Endothelial cell of umbilical vein (primary cell): Measurements from ENCODE around the gene CCDC106. TPM values are rescaled to one million over a fixed set of nuclear protein-coding genes. Genes with fewer than 3 reads are reported as not detected.

Experiments
- BruUV-seq: library from RNA; stranded (reverse); fragments of 400-500 nt; replicated peaks from 2 replicates; lab custom pipeline; 2021; lab: Mats Ljungman, UMichigan
- CTCF ChIA-PET: fragments of 300-600, 350-600 bp; sonication (Branson Sonifier 250); formaldehyde crosslinking; loops from one replicate; lab custom pipeline; 2021; ENCODE audit warnings: antibody characterized with exemption, inconsistent platforms; lab: Charles Lee
- POLR2A ChIA-PET: fragments of 300-600, 350-600 bp; sonication (Branson Sonifier 250); formaldehyde crosslinking; loops from one replicate; lab custom pipeline; 2021; ENCODE audit warnings: antibody characterized with exemption, inconsistent platforms; lab: Charles Lee
- DNase-seq: peaks from one replicate; pipeline ENCODE4 v3.0.0-alpha.2; 2011; ENCODE audit warnings: low read depth, low spot score
- FAIRE-seq: peaks from 2 replicates; lab custom pipeline; 2011; peaks lifted over from hg19 to GRCh38; lab: Jason Lieb, UNC
- H2AFZ ChIP-seq: 2 replicates; pipeline ENCODE4 v1.6.0; 2012; ENCODE audit warnings: low read depth, low read length, control low read depth, inconsistent platforms
- H3K27ac ChIP-seq: 2 replicates; pipeline ENCODE4 v1.5.1; 2011; ENCODE audit warnings: low read depth, mild to moderate bottlenecking, control low read depth, low read length, moderate library complexity; ENCODE audit not compliant: insufficient read depth
- H3K27me3 ChIP-seq, 2 experiments: 2 replicates each; pipeline versions ENCODE4 v1.6.0 to v1.6.1; 2011; ENCODE audit warnings: low read length in 2 of 2, mixed read lengths in 1 of 2; ENCODE audit not compliant: control insufficient read depth in 2 of 2, insufficient read depth in 2 of 2
- H3K36me3 ChIP-seq, 2 experiments: 2 replicates in 1 of 2; 3 replicates in 1 of 2; pipeline ENCODE4 v1.5.1; 2011; ENCODE audit warnings: low read length in 2 of 2, mild to moderate bottlenecking in 1 of 2, moderate library complexity in 1 of 2; ENCODE audit not compliant: control insufficient read depth in 2 of 2, insufficient read depth in 2 of 2; ENCODE audit errors: extremely low read depth in 1 of 2
- H3K4me1 ChIP-seq: 3 replicates; pipeline ENCODE4 v1.5.1; 2011; ENCODE audit warnings: mild to moderate bottlenecking, low read length; ENCODE audit not compliant: control insufficient read depth, insufficient read depth; ENCODE audit errors: extremely low read depth
- H3K4me2 ChIP-seq: 2 replicates; pipeline ENCODE4 v1.6.1; 2011; ENCODE audit warnings: low read length, control low read depth, mixed read lengths; ENCODE audit not compliant: insufficient read depth
- H3K4me3 ChIP-seq, 3 experiments: fragments of 200-600 bp in 1 of 3; sonication (generic), shearing (Covaris generic) in 1 of 3; replicated peaks in 1 of 3; 2 replicates each; pipeline ENCODE4 v1.5.1; 2011 to 2016; ENCODE audit warnings: control low read depth in 3 of 3, low read length in 3 of 3, mild to moderate bottlenecking in 2 of 3, inconsistent platforms in 1 of 3, low read depth in 1 of 3, moderate library complexity in 1 of 3; ENCODE audit not compliant: insufficient read depth in 1 of 3
- H3K79me2 ChIP-seq: 2 replicates; pipeline ENCODE4 v1.6.0; 2012; ENCODE audit warnings: low read length, inconsistent platforms; ENCODE audit not compliant: control insufficient read depth, insufficient read depth
- H3K9ac ChIP-seq: replicated peaks from 2 replicates; pipeline ENCODE3; 2011; ENCODE audit warnings: low read length, control low read depth; ENCODE audit not compliant: insufficient read depth; ENCODE audit errors: extremely low read depth
- H3K9me1 ChIP-seq: replicated peaks from 3 replicates; pipeline ENCODE4 v1.6.0; 2011; ENCODE audit warnings: mild to moderate bottlenecking, low read length; ENCODE audit not compliant: control insufficient read depth, insufficient read depth; ENCODE audit errors: extremely low read depth
- H3K9me3 ChIP-seq: replicated peaks from 2 replicates; pipeline ENCODE4 v1.5.1; 2012; ENCODE audit warnings: low read length, inconsistent platforms; ENCODE audit not compliant: control insufficient read depth, insufficient read depth
- H4K20me1 ChIP-seq: replicated peaks from 2 replicates; pipeline ENCODE3; 2011; ENCODE audit warnings: mild to moderate bottlenecking, low read length; ENCODE audit not compliant: control insufficient read depth, insufficient read depth; ENCODE audit errors: extremely low read depth
- EZH2 ChIP-seq: IDR thresholded peaks from 2 replicates; pipeline ENCODE4 v1.6.1; 2012; ENCODE audit warnings: borderline replicate concordance, low read depth, mild to moderate bottlenecking, moderate library complexity, low read length, inconsistent platforms; ENCODE audit not compliant: severe bottlenecking
- FOS ChIP-seq: IDR thresholded peaks from 2 replicates; pipeline ENCODE4 v1.6.1; 2011; ENCODE audit warnings: mild to moderate bottlenecking, low read length, moderate library complexity, borderline replicate concordance; ENCODE audit not compliant: insufficient read depth
- GATA2 ChIP-seq: IDR thresholded peaks from 2 replicates; pipeline ENCODE4 v1.7.0; 2011; ENCODE audit warnings: low read depth, mild to moderate bottlenecking, moderate library complexity, mixed read lengths, low read length; ENCODE audit not compliant: insufficient read length, insufficient read depth
- MYC ChIP-seq: IDR thresholded peaks from one replicate; pipeline ENCODE4 v1.6.1; 2011; ENCODE audit warnings: mild to moderate bottlenecking, low read depth, low read length
- POLR2A ChIP-seq: IDR thresholded peaks from 2 replicates; pipeline ENCODE4 v1.6.1; 2012; ENCODE audit warnings: low read depth, mild to moderate bottlenecking, control low read depth, low read length
- POLR2AphosphoS5 ChIP-seq: IDR thresholded peaks from 2 replicates; pipeline ENCODE4 v1.6.1; 2012; ENCODE audit warnings: low read depth, mild to moderate bottlenecking, control low read depth, low read length, moderate library complexity; ENCODE audit not compliant: insufficient read depth
- dilution Hi-C: fragments of 300-500 bp; cut with MboI; formaldehyde crosslinking; loops from one replicate; pipeline ENCODE4 v1.15.0; 2019; ENCODE audit warnings: low sequenced_read_pairs; ENCODE audit not compliant: extremely low pct_ligation_motif_present
- intact Hi-C: fragments of 100-400 bp; cut with micrococcal nuclease; formaldehyde crosslinking; loops from one replicate; pipeline ENCODE4 v1.10.0; 2022
- polyA plus RNA-seq, 4 experiments: library from polyadenylated mRNA; depleted of rRNA in 3 of 4; stranded (reverse) in 3 of 4; unstranded in 1 of 4; fragments of >200 nt; gene quantifications; 2 replicates each; pipeline versions ENCODE4 v1.2.1 to v1.2.3, GENCODE V29; 2011 to 2012; ENCODE audit warnings: missing spikeins in 1 of 4
- total RNA-seq: library from RNA; stranded (reverse); gene quantifications from 2 replicates; pipeline ENCODE4 v1.2.3, GENCODE V29; 2021
- TF ChIP-seq, protein P1 (sequence below): IDR thresholded peaks from 2 replicates; pipeline ENCODE4 v1.6.1; 2011; ENCODE audit not compliant: insufficient read depth, insufficient read length
- TF ChIP-seq, protein P2 (sequence below), 2 donors: IDR thresholded peaks; 1 replicate in 1 of 2; 2 replicates in 1 of 2; pipeline ENCODE4 v1.5.1; 2011; ENCODE audit warnings: low read length in 2 of 2, mild to moderate bottlenecking in 2 of 2, moderate library complexity in 2 of 2, control low read depth in 1 of 2, inconsistent platforms in 1 of 2, low read depth in 1 of 2; ENCODE audit not compliant: insufficient read depth in 1 of 2; ENCODE audit errors: extremely low read depth in 1 of 2

Gene CCDC106
- total and polyA plus RNA-seq, 2 donors (not counting 3 experiments of a cell fraction or from before 2014, with no cell fraction given) = 11.8 to 12.0 TPM

DNA sequence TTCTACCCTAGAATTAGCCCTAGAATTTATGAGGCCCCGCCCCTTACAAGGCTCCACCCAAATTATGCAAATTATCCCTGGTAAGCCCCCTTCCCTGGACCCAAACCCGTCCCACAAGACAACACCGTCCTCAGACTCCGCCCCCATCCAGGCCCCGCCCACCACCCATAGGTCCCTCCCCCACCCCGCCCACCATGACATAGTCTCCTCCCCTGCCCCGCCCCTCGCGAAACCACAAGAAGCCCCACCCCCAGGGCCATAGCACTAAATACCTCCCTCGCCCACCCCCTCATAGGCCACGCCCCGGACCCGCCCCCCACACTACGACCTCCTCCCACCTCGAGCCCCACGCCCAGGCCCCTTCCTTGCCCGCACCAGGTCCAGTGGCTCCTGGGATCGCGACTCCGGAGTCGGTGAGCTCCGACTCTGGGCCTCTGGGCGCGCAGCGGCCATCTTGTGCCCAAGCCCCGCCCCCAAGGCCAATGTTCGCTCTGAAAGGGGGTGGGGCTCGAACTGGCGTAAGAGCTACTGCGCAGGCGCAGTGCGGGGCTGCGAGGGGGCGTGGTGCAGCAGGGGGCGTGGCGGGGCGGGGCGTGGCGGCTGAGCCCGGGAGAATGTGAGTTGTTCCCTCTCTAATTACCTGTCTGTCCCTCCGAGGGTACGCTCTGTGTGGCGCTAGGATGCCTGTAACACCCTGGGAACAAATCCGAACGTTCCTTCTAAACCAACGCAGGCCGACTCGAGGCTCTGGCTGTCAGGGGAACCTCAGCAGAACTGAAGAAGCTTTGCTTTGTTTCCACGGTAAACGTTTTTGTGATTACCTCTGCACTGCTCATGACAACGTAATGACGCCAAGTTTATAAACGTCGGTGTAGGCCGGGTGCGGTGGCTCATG is 23.7 kb upstream of the CCDC106 start, which contains the start of gene ZNF784:
ZNF784 (minus strand) TSS at position 458 of the 895 bp plus-strand sequence; CDS start at position 453, 5 bp downstream.
- H3K4me3 ChIP-seq = peak within 1 kb of the TSS; percentile 58 to 78 (median 74)
- FAIRE-seq (peak; percentile 89), DNase-seq (peak; percentile 92)
- no peaks in the 10 kb centered on the region for H4K20me1 ChIP-seq
- H3K36me3 ChIP-seq = peaks cover 0 to 3% of the 10 kb centered on the region in 2 experiments
- CTCF ChIA-PET = interaction anchor here (0.7 to 2.9 kb wide), 10 partner anchors 9 to 483 kb away, joined by 3 to 15 read pairs (median 6); partner anchors contain the start of gene ZNF865
- no TSS peak for BruUV-seq
- POLR2A ChIA-PET = interaction anchor here (0.6 to 1.4 kb wide), 8 partner anchors 25 to 1151 kb away, joined by 3 to 10 read pairs (median 5); partner anchors contain the start of genes CDC42EP5, FIZ1 and ZSCAN5A
- H3K27me3 ChIP-seq = no peaks in the 10 kb centered on the region
- no peaks in the 10 kb centered on the region for H3K9me1 ChIP-seq
- peak within 1 kb of the TSS; percentile 54 for H3K27ac ChIP-seq
- H3K9me3 ChIP-seq = no peaks in the 10 kb centered on the region
- intact Hi-C loops (loop anchor here (1.0 kb wide), 3 partner anchors 19 to 163 kb away; partner anchors contain the start of genes FIZ1, ISOC2 and ZNF865), dilution Hi-C loops (no loop called here)
- peak within 1 kb of the TSS; percentile 100 for H2AFZ ChIP-seq
- H3K9ac ChIP-seq = peak within 1 kb of the TSS; percentile 84
- H3K79me2 ChIP-seq = no peaks in the 10 kb centered on the region
- peak within 1 kb of the TSS; percentile 94 for H3K4me2 ChIP-seq
- H3K4me1 ChIP-seq = peaks cover 6% of the 10 kb centered on the region
- TF ChIP-seq, protein P1, sequence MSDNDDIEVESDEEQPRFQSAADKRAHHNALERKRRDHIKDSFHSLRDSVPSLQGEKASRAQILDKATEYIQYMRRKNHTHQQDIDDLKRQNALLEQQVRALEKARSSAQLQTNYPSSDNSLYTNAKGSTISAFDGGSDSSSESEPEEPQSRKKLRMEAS = no peak
- TF ChIP-seq, protein P2, sequence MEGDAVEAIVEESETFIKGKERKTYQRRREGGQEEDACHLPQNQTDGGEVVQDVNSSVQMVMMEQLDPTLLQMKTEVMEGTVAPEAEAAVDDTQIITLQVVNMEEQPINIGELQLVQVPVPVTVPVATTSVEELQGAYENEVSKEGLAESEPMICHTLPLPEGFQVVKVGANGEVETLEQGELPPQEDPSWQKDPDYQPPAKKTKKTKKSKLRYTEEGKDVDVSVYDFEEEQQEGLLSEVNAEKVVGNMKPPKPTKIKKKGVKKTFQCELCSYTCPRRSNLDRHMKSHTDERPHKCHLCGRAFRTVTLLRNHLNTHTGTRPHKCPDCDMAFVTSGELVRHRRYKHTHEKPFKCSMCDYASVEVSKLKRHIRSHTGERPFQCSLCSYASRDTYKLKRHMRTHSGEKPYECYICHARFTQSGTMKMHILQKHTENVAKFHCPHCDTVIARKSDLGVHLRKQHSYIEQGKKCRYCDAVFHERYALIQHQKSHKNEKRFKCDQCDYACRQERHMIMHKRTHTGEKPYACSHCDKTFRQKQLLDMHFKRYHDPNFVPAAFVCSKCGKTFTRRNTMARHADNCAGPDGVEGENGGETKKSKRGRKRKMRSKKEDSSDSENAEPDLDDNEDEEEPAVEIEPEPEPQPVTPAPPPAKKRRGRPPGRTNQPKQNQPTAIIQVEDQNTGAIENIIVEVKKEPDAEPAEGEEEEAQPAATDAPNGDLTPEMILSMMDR (IDR thresholded peaks at IDR 0.05; ENCODE audit: extremely low read depth in 1 of 2, insufficient read depth in 1 of 2, low read depth in 1 of 2, low read length in 2 of 2) = no peak
- TF ChIP-seq EZH2 (no peak), GATA2 (no peak), FOS (no peak), POLR2AphosphoS5 (peak; percentile 84), MYC (no peak), POLR2A (peak; percentile 80)
